Esophagus squamous epithelium (tissue), 4 donors: ENCODE measurements around the gene VMAC.

Experiments used
- CTCF ChIP-seq, 6 experiments: fragments of 450-650 bp in 4 of 6; fragments of 200-600 bp in 2 of 6; sonication (generic) in 2 of 6; IDR thresholded peaks; one replicate each; pipeline ENCODE4 v1.5.1; 2016 to 2019; ENCODE audit warnings: antibody characterized with exemption in 6 of 6, mild to moderate bottlenecking in 4 of 6, moderate library complexity in 4 of 6
- POLR2A ChIP-seq, 4 donors: fragments of 450-650 bp; IDR thresholded peaks; one replicate each; pipeline ENCODE4 v1.6.1; 2017; ENCODE audit warnings: antibody characterized with exemption in 4 of 4, mild to moderate bottlenecking in 4 of 4, moderate library complexity in 3 of 4

DNA sequence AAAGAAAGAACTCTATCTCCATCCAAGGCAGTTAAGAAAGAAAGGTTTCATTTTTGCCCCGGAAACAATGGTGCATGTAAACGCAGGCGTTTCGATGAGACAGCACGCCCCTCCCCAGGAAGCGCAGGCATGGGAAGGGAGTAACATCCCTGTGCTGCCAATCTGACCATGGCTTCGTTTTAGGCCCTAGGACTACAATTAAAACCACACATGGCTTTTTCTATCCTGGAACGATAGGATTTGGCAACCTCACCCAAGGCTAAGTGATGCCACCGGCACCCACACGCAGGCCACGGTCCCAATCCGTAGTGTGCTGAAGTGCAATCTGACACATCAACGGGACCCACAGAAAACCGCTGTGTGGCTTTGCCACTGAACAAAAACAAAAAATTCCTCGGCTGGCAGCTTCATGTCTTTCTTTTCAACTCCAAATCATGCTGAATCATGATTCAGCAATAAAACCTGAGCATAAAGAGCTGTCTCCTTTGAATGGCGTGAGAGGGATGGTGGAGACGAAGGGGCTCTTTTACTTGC lies 49.1 kb downstream of the VMAC start:
- no peak for TF ChIP-seq POLR2A (IDR thresholded peaks at IDR 0.05)
- TF ChIP-seq CTCF (IDR thresholded peaks at IDR 0.05): no peak
